Right lobe of liver (tissue), 6 donors: ENCODE results near the gene CYTH3. TPM values are rescaled to one million over a fixed set of nuclear protein-coding genes. Genes with fewer than 3 reads are reported as not detected.

Experiments
- ATAC-seq, 4 donors: fragments of 200-7000 bp; cut with Tn5 transposase; one replicate each; pipeline ENCODE4 v1.9.1; 2020; ENCODE audit warnings: mild to moderate bottlenecking in 4 of 4, moderate library complexity in 4 of 4
- DNase-seq, 3 donors: peaks; one replicate each; pipeline ENCODE4 v3.0.0-alpha.2; 2020
- H3K27ac ChIP-seq, 3 donors: fragments of 200-600 bp; one replicate each; pipeline ENCODE4 v1.8.0; 2022
- H3K27me3 ChIP-seq, 2 donors: fragments of 200-600 bp; one replicate each; pipeline ENCODE4 v1.8.0; 2022
- H3K36me3 ChIP-seq, 4 donors: fragments of 200-600 bp; sonication (generic) in 1 of 4; one replicate each; pipeline versions ENCODE4 v1.5.1 to v1.8.0; 2017 to 2022; ENCODE audit warnings: control low read depth in 1 of 4
- H3K4me1 ChIP-seq, 4 donors: fragments of 200-600 bp; sonication (generic) in 1 of 4; one replicate each; pipeline versions ENCODE4 v1.5.1 to v1.8.0; 2017 to 2022; ENCODE audit warnings: control low read depth in 1 of 4
- H3K4me3 ChIP-seq, 3 donors: fragments of 200-600 bp; one replicate each; pipeline ENCODE4 v1.8.0; 2022
- H3K9me3 ChIP-seq, 4 donors: fragments of 200-600 bp; sonication (generic) in 1 of 4; one replicate each; pipeline versions ENCODE4 v1.5.1 to v1.8.0; 2017 to 2022; ENCODE audit warnings: control low read depth in 1 of 4
- CTCF ChIP-seq, 4 donors: fragments of 200-600 bp in 3 of 4; fragments of 450-650 bp in 1 of 4; IDR thresholded peaks; one replicate each; pipeline versions ENCODE4 v1.5.1 to v1.8.0; 2016 to 2022; ENCODE audit warnings: antibody characterized with exemption in 4 of 4, mild to moderate bottlenecking in 2 of 4
- POLR2A ChIP-seq: fragments of 450-650 bp; IDR thresholded peaks from one replicate; pipeline ENCODE4 v1.6.1; 2017; ENCODE audit warnings: antibody characterized with exemption, mild to moderate bottlenecking
- WGBS: methylation state at CpG from one replicate; pipeline ENCODE4 v1.1.6; 2018; ENCODE audit warnings: low coverage, low lambda C conversion rate; ENCODE audit not compliant: insufficient coverage; ENCODE audit errors: missing lambda C conversion rate; 5-methylcytosine and 5-hydroxymethylcytosine counted together
- intact Hi-C, 2 donors: fragments of 100-400 bp; cut with DNase I; formaldehyde crosslinking; loops; one replicate each; pipeline versions ENCODE4 v1.11.2 to v1.14.1; 2022
- small RNA-seq, 2 experiments: library from RNA; depleted of rRNA; stranded (forward); fragments of <200 nt; gene quantifications; one replicate each; pipeline ENCODE3, GENCODE V24; 2016
- total RNA-seq, 6 experiments: library from RNA; depleted of rRNA in 2 of 6; stranded (reverse); fragments of >200 nt in 2 of 6; fragmentation: NEBNext Ultra II Directional in 3 of 6; extraction: Animal tissue kit (Norgen Biotek cat#: 25700) in 3 of 6; gene quantifications; one replicate each; pipeline versions ENCODE4 v1.1.0 to v1.2.4, GENCODE V29; 2016 to 2023
- donor health status: DM: no; HTN: yes; CAD: no.
- donor health status: DM: no; HTN: no; CAD: no.
- donor health status: DM: no; HTN: no; CAD: no.
- donor health status: DM: no; HTN: yes; CAD: no.
- donor health status: DM: no; HTN: yes; CAD: no.

The CYTH3 gene
- total RNA-seq, 6 experiments from 2014 or later: 2.7 to 6.6 (median 4.1) TPM

GRCh38 chr7:6123843-6124242 is 148.6 kb downstream of the CYTH3 start:
- ATAC-seq (no peak), DNase-seq (no peak)
- TF ChIP-seq POLR2A (no peak), CTCF (IDR thresholded peaks at IDR 0.05) (no peak)
- Histone ChIP-seq H3K4me3 (no peak overlapping the region), H3K27ac (no peak overlapping the region), H3K27me3 (no peaks in the 10 kb centered on the region), H3K9me3 (peaks cover 0 to 4% (median 0%) of the 10 kb centered on the region in 4 donors), H3K4me1 (no peaks in the 10 kb centered on the region), H3K36me3 (peaks cover 0 to 26% (median 8%) of the 10 kb centered on the region in 4 donors)
- 94% methylated on average over 8 of the region's 8 CpGs for WGBS
- intact Hi-C loops: no loop called here

GRCh38 chr7:6121141-6121540 is 151.3 kb downstream of the CYTH3 start:
- peaks cover 0 to 4% (median 0%) of the 10 kb centered on the region in 4 donors for H3K9me3 ChIP-seq
- 95% methylated on average over 2 of the region's 2 CpGs for WGBS
- H3K36me3 ChIP-seq: peaks cover 0 to 40% (median 15%) of the 10 kb centered on the region in 4 donors
- TF ChIP-seq POLR2A (no peak), CTCF (IDR thresholded peaks at IDR 0.05) (no peak)
- intact Hi-C loops: no loop called here
- H3K4me1 ChIP-seq: no peaks in the 10 kb centered on the region
- H3K4me3 ChIP-seq: no peak overlapping the region
- H3K27me3 ChIP-seq: no peaks in the 10 kb centered on the region
- DNase-seq (no peak), ATAC-seq (no peak)
- no peak overlapping the region for H3K27ac ChIP-seq

- TF ChIP-seq CTCF (IDR thresholded peaks at IDR 0.05) (no peak), POLR2A (no peak)
- Histone ChIP-seq H3K27me3 (no peaks in the 10 kb centered on the region), H3K27ac (no peak overlapping the region), H3K4me3 (no peak overlapping the region), H3K9me3 (peaks cover 0 to 4% (median 0%) of the 10 kb centered on the region in 4 donors), H3K36me3 (peaks cover 0 to 52% (median 22%) of the 10 kb centered on the region in 4 donors), H3K4me1 (no peaks in the 10 kb centered on the region)
- no peak for DNase-seq
- intact Hi-C loops: no loop called here
- no peak for ATAC-seq
- WGBS: 76% methylated on average over 2 of the region's 2 CpGs
Observed at GRCh38 chr7:6117533-6117932, 154.9 kb downstream of the CYTH3 start.

- Histone ChIP-seq H3K36me3 (peaks cover 0 to 50% (median 18%) of the 10 kb centered on the region in 4 donors), H3K4me3 (no peak overlapping the region), H3K4me1 (no peaks in the 10 kb centered on the region), H3K27ac (no peak overlapping the region), H3K27me3 (no peaks in the 10 kb centered on the region), H3K9me3 (peaks cover 0 to 4% (median 0%) of the 10 kb centered on the region in 4 donors)
- DNase-seq: no peak
- TF ChIP-seq CTCF (IDR thresholded peaks at IDR 0.05) (no peak), POLR2A (no peak)
- 93% methylated on average over 2 of the region's 2 CpGs for WGBS
- ATAC-seq: no peak
- intact Hi-C loops: no loop called here
Observed at GRCh38 chr7:6116211-6116610, 156.2 kb downstream of the CYTH3 start.

Small RNA genes lying within 50 kb of the gene (small RNA-seq; reads per million reads assigned to genes)
- 0 reads per million in 2 experiments for gene RF00019

Other genes with a start within 250 kb of the CYTH3 start
- under 1 TPM in 1 of 6 experiments, not detected in 5; 0.26 TPM for gene ANKRD61, start 241.2 kb downstream of the CYTH3 start, total RNA-seq
- 100 to 1,000 TPM in 2 of 6 experiments, 10 to 100 TPM in 4; 69.3 to 271 (median 72.8) TPM for gene EIF2AK1, start 213.4 kb downstream of the CYTH3 start, total RNA-seq
- gene USP42, start 167.7 kb downstream of the CYTH3 start, total RNA-seq: 1 to 10 TPM; 3.1 to 4.5 (median 4.2) TPM
- gene FAM220A, start 76.3 kb upstream of the CYTH3 start, total RNA-seq: 1 to 10 TPM; 3.5 to 9.5 (median 5.5) TPM
- gene RAC1, start 101.9 kb upstream of the CYTH3 start, total RNA-seq: 100 to 1,000 TPM in 1 of 6 experiments, 10 to 100 TPM in 5; 72.6 to 154 (median 89.7) TPM
- gene DAGLB, start 175.3 kb upstream of the CYTH3 start, total RNA-seq: 10 to 100 TPM in 4 of 6 experiments, 1 to 10 TPM in 2; 8.9 to 12.7 (median 11.7) TPM
- 100 to 1,000 TPM; 134 to 207 (median 144) TPM for gene KDELR2, start 211.5 kb upstream of the CYTH3 start, total RNA-seq